Measurements from ENCODE around the gene NEURL4.
"Not testable (repeated sequence)": the region's sequence is repeated elsewhere in the genome, so short reads cannot be mapped to it uniquely, and the experiment has no call there.

The NEURL4 gene
- total RNA-seq, result 64.9 to 66.5 reads per million in 2 experiments

DNA sequence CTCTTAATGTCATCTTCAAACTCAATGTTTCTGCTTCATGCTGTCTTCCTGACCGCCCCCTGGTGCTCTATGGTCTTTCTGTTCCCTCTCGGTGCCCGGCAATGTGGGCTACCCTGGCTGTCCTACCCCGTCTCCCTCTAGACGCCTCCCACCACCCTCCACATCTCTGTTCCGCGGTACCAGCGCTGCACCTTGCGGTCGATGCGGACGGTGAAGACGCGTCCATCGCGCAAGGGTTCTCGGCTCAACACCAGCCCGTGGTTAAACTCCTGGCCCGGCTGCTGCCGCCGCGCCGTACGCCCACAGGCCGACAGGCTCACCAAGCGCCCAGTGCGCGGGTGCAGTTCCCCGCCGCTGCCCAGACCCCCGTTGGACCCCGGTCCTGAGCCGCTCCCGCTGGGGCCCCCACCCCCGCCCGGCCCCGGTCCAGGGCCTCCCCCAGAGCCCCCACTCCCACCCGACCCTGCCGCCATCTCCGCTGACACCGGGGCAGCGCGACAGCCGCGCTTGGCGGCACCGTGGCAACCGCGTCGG lies at the start of gene NEURL4:
TSS of gene NEURL4 (minus strand) at position 496 of the 534 bp plus-strand sequence. CDS start at position 473, 23 bp downstream.
- DNase-seq (ENCODE audit: low read depth), result no peak

DNA sequence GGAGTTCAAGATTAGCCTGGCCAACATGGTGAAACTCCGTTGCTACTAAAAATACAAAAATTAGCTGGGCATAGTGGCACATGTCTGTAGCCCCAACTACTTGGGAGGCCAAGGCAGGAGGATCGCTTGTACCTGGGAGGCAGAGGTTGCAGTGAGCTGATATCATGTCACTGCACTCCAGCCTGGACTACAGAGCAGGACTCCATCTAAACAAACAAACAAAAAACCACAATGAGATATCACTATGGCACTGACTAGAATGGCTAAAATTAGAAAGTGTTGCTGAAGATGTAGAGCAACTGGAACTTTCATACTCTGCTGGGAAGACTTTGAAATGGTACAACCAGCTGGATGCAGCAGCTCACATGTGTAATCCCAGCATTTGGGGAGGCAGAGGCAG lies 45.2 kb upstream of the NEURL4 start:
- DNase-seq (ENCODE audit: low read depth), result no peak

DNA sequence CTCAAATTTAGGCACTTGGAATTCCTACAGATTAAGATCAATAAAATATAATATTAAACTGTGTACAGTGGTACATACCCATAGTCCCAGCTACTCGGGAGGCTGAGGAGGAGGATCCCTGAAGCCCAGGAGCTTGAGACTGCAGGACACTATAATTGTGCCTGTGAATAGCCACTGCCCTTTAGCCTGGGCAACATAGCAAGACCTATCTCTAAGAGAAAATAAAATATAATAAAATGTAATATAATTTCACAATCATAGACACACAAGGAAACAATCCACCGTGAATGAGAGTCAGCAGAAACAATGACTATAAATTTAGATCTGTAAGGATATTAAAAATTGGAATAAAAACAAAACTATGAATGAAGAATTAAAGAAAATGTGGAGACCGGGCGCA lies 41.7 kb upstream of the NEURL4 start:
- DNase-seq (ENCODE audit: low read depth), result no peak

DNA sequence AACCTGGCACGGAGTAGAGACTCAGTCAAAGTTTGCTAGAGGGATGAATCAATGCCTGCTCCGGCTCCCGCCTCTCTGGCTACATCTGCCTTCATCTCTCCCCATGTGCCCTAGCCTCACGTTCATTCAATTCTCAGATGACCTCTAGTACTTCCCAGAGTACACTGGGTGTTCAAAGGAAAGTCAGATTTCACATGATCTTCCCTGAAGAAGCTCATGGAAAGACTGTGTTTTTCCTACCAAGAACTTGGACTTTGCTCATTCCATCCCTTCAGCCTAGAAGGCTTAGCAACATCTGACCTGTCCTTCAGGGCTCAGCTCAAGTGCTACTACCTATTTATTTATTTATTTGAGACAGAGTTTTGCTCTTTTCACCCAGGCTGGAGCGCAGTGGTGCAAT lies 40.7 kb upstream of the NEURL4 start:
- DNase-seq (ENCODE audit: low read depth), result no peak

DNA sequence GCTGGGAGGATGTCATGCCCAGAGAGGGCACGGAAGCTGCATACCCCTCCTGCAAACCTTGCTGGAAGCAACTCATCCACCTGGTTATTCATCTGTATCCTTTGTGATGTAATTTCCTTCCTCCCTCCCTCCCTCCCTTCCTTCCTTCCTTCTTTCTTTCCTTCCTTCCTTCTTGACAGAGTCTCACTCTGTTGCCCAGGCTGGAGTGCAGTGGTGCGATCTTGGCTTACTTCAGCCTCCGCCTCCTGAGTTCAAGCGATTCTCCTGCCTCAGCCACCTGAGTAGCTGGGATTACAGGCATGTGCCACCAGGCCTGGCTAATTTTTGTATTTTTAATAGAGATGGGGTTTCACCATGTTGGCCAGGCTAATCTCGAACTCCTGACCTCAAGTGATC lies 39.5 kb upstream of the NEURL4 start:
- not testable (repeated sequence) for DNase-seq (ENCODE audit: low read depth)

DNA sequence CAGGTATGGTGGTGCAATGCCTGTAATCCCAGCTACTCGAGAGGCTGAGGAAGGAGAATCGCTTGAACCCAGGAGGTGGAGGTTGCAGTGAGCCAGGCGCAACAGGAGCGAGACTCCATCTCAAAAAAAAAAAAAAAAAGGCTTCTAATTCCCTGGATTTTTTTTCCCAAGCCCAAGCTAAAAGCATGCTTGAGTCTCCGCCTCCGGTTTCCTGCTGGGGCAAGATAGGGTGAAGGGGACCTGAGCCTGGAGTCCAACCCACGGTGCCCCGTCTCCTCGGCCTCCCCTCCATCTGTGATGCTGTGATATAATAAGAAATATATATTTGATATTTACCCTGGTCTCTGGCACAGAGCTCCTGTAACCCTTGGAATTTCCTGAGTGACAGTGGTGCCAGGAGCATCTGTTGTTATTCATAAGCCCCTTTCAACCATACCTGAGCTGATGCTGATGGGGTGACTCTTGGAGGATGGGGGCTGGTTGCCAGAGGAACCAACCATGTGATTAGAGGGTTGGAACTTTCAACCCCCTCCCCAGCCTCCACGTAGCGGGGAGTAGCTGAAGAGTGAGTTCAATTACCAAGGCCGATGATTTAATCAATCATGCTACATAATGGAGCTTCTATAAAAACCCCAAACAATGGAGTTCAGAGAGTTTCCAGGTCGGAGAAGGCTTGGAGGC lies 38.9 kb upstream of the NEURL4 start:
- DNase-seq (ENCODE audit: low read depth), result no peak

DNA sequence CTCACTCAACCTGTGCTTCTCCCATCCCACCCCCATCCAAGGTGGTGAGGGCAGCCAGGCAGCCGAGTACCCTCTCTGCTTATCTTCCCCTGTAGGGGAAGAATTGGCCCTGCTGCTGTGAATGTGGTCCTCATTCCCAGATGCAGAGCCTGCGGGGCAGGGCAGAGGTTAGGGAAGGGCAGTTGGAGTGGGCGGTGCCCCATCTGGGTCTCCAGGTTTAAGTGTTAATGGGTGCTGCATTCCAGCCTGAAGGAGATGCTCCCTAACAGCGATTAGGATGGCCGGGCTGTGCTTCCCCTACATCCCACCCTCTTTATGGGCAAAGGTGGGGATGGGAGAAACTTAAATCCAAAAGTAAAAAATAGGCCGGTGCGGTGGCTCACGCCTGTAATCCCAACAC lies 37.9 kb upstream of the NEURL4 start:
- DNase-seq (ENCODE audit: low read depth), result no peak

DNA sequence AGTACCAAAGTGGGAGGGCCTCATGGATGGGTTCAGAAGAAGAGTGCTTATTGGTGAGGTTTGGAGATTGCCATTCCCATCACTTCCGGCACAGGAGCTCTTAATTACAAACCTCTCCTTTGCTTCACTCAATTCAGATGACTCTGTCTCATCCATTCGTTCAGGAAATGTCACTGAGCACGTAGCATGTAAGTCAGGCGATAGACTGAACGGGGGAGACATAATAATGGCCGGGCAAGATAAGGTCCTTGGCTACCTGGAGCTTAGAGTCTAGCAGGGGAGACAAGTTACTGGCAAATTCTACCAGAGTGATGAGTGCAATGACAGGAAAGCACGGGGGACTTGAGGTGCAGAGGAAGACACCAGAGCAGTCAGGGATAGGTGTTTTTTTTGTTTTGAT lies 36.8 kb upstream of the NEURL4 start:
- DNase-seq (ENCODE audit: low read depth), result not testable (repeated sequence)

DNA sequence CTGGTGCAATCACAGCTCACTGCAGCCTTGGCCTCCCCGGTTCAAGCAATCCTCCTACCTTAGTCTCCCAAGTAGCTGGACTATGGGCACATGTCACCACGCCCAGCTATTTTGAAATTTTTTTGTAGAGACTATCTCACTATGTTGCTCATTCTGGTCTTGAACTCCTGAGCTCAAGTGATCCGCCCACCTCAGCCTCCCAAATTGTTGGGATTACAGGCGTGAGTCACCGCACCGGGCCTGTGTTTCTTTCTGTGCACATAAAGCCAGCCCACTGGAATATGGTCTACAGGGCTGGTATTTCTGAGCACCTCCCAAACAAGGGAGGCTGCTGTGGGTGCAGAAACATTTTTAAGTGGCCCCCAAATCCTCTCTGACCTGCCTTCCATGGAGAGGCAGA lies 34.2 kb upstream of the NEURL4 start:
- no peak for DNase-seq (ENCODE audit: low read depth)

DNA sequence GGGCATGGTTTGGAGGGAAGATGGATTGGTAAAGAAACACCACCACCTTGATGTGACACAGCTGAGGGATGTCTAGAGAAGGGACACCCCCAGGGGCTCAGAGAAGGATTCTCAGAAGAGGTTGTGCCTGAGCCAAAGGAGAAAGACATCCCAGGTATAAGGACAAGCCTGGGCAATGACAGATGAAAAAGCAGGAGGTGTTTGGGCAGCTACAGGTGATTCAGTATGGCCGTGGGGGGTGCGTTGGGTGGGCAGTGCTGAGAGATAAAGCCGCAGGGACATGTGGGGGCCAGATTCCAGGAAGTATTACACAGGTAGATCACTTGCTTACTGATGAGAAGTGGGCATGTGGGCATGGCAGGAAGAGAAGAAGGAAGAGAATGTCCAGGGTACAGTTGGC lies 32.8 kb upstream of the NEURL4 start:
- no peak for DNase-seq (ENCODE audit: low read depth)

DNA sequence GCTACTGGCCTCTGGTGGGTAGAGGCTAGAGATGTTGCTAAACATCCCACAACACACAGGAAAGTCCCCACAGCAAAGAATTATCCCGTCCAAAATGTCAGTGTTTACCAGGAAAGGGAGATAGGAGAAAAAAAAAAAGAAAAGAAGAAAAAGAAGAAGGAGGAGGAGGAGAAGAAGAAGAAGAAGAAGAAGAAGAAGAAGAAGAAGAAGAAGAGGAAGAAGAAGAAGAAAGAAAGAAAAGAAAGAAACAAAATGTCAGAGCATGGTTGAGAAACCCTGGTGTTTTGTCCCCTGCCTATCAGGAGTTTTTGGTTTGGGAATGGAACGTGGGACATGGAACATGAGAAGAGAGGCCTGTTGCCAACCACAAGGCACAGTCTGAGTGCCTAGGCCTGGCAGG lies 28.2 kb upstream of the NEURL4 start:
- DNase-seq (ENCODE audit: low read depth), result no peak

DNA sequence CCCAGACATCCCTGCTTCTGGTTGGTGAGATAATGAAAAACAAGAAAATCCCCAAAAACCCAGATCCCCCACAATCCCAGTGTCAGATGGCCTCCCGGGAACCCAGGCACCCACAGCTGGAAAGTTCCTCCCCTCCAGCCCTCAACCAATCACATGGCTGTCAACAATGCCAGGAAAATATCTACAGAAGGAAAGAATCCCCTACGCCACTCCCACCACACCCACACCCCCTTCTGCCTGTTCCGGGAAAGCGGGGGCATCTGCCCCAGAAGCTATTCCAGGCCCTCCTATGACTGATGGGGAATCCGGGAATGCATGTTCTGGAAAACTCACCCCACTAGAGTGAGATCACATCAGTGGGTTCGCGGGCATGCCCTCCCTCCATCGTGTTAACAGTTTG lies 27.6 kb upstream of the NEURL4 start:
- DNase-seq (ENCODE audit: low read depth), result no peak

DNA sequence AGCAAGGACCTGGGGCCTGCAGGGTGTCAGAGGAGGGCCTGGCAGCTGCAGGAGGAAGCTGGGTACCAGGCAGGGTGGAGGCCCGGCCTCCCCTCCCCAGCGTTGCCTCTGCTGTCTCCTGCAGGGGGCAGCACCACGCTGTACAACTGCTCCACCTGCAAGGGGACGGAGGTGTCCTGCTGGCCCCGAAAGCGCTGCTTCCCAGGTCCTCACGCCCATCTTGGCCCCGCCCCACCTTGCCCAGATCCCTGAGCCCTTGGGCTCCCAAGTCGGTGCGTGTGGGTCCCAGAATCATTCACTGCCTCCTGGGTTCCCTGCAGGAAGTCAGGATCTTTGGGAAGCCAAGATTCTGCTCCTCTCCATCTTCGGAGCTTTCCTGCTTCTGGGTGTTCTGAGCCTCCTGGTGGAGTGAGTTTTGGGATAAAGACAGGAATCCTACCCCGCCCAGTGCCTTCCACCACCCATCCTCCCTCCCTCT lies 27.0 kb upstream of the NEURL4 start:
- DNase-seq (ENCODE audit: low read depth), result peak; percentile 75

DNA sequence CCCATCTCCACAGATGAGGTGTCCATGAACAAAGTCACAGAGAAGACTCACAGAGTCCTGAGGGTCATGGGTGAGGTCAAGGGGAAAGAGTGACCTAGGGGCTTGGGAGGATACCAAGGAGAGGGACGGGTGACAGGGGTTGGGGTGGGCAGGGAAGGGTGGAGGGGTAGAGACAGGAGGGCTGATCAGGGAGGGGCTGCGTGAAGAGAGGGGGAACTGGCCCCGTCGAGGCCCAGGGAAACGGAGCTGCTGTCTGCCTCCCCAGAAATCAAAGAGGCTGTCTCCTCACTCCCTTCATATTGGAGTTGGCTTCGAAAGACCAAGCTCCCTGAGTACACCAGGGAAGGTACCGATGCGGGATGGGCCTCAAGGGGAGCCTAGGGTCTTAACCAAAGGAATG lies 26.4 kb upstream of the NEURL4 start:
- no peak for DNase-seq (ENCODE audit: low read depth)

DNA sequence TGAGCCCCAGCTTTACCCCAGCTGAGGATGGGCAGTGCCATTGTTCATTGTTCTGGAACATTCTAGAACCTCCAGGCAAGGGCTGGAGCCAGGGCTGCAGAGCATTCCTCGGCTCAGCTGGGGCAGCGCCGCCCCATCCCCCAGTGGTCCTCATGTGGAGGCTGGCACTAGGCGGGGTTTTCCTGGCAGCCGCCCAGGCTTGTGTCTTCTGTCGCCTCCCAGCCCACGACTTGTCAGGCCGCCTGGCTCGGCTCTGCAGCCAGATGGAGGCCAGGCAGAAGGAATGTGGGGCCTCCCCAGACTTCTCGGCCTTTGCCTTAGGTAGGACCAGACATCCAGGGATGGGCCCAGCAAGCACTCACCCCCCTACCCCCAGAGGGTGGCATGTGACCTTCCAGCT lies 25.9 kb upstream of the NEURL4 start, which contains the start of gene TMEM95:
TSS of gene TMEM95 (plus strand) at position 104 of the 400 bp plus-strand sequence. CDS start at position 153, 49 bp downstream.
- no peak for DNase-seq (ENCODE audit: low read depth)

DNA sequence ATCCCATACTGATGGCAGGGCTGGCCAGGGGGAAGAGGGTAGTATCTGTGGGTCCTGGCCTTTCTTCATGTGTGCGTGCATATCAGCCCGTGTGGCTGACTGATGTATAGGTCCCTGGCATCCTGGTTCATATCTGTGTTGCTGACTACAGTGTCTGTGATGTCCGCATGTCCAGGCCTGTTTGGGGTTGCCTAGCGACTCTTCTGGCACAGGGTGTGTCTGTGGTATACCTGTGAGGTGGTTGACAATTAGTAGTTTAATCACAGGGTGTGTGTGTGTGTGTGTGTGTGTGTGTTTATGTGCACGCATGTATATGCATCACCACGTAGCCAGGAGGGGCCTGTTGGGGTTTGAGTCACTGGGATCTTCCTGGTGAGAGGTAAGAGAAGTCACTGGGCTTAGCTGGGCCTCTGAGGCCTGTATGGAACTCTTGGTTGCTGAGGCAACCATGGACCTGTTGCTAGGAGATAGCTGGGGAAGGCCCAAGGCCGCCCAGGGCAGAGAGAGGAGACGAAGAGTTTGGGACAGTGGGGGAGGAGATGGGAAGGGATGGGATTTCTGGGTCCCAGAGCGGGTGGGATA lies 25.2 kb upstream of the NEURL4 start:
- DNase-seq (ENCODE audit: low read depth), result no peak

DNA sequence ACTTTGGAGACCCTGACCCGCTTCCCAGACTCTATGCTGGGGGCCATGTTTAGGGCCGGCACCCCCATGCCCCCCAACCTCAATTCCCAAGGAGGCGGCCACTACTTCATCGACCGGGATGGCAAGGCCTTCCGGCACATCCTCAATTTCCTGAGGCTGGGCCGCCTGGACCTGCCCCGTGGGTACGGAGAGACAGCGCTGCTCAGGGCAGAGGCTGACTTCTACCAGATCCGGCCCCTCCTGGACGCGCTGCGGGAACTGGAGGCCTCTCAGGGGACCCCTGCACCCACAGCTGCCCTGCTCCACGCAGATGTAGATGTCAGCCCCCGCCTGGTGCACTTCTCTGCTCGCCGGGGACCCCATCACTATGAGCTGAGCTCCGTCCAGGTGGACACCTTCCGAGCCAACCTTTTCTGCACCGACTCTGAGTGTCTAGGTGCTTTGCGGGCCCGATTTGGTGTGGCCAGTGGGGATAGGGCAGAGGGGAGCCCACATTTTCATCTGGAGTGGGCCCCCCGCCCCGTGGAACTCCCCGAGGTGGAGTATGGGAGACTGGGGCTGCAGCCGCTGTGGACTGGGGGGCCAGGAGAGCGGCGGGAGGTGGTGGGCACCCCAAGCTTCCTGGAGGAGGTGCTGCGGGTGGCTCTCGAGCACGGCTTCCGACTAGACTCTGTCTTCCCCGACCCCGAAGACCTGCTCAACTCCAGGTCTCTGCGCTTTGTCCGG lies 23.9 kb upstream of the NEURL4 start:
- DNase-seq (ENCODE audit: low read depth), result no peak

DNA sequence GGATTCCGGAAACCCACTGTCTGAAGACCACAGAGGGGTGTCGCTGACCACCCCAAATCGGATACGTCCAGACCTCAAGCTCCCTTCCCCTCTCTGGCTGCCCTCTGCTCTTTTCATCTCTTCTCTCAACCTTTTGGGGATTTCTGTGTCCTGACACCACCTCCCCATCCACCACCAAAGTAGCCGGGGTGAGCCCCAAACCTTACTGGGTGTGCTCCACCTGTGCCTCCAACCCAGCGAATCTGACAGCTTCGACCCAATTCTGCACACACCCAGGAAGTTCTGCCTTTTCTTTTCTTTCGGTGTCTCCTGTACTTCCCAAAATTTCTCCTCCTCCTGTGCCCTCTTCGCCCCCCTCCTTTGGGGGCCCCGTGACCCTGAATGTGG lies 23.4 kb upstream of the NEURL4 start:
- no peak for DNase-seq (ENCODE audit: low read depth)

DNA sequence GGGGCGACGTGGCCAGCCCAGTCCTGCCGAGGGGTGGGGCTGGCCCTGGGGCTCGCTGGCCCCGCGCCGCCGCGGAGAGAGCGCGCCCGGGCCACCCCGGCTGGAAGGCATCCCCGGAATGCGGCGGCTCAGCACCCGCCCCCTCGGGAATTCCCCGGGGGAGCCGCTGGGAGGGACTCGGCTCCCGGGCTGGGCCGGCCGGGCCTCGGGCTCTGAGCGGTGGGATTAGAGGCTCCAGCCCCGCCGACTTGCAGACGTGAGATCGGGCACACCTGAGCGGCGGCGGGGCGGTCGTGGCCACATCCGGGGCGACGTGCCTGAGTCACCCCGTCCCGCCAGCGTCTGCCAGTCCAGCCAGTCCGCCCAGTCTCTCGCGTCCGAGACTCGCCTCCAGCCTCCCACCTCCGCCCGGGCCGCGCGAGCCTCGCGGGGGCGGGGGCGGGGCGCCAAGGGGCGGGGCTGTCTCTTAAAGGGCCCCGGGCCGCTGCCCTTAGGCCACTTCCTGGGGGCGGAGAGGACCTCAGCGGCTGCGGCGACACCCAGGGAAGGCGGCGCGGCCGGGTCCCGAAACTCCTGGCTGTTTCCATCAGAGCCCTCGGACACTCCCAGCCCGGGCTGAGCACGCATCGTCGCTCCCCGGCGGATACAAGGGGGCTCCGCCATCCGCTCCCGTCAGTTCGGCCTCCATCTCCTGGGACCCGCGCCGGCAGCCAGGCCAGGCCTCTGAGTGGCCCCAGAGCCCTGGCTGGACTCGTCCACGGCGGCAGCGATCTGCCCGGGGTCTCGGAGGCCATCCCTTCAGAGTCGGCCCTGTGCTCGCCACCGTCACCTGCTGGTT lies 22.7 kb upstream of the NEURL4 start, which contains the start of gene KCTD11:
TSS of gene KCTD11 (plus strand) at position 498 of the 838 bp plus-strand sequence.
- DNase-seq (ENCODE audit: low read depth), result peak; percentile 55

DNA sequence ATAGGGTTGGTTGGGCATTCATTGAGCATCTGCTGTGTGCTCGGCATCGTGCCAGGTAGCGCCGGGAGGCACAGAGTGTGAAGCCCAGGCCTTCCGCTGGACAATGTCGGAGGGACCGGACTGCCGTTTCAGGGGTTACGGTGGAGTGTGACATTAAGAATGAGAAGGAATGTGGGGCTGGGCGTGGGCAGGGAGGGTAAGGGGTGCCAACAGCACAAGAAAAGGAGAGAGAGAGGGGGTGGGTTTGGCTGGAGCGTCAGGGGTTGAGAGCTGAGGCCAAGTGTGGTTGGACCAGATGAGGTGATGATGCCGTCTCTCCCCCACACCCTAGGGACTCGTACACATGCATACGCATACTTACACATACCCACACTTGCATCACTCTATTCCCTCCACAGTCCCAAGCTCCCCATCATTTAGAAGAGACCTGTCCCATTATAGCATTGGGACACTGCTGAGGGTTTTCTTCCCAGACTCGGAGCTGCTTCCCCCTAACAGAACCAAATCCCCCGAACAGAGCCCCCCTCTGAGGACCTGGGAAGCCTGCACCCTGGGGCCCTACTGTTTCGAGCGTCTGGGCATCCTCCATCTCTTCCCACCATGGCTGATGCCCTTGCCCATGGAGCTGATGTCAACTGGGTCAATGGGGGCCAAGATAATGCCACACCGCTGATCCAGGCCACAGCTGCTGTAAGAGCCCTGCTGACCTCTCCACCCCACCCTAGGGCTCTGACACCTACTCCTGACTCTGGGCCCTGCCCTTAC lies 19.5 kb upstream of the NEURL4 start:
- no peak for DNase-seq (ENCODE audit: low read depth)
